ENCODE data around the gene SNRNP48.

DNA sequence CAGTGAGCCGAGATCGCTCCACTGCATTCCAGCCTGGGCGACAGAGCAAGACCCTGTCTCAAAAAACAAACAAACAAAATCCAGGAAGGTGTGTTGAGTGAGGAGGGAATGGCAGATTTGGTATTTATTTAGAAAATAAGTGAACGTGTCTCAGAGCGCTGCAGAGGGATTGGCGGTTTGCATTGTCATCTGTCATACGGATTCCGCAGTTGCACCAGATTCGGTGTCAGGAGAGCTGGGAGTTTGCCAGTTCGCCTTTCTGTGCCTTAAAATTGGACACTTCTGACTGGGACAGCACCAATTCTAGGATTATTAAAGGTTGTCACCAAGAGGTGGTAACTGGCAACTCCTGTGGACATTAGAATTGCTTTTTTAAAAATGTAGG is 912 bp downstream of the SNRNP48 start:
- TF ChIP-seq, protein P1, sequence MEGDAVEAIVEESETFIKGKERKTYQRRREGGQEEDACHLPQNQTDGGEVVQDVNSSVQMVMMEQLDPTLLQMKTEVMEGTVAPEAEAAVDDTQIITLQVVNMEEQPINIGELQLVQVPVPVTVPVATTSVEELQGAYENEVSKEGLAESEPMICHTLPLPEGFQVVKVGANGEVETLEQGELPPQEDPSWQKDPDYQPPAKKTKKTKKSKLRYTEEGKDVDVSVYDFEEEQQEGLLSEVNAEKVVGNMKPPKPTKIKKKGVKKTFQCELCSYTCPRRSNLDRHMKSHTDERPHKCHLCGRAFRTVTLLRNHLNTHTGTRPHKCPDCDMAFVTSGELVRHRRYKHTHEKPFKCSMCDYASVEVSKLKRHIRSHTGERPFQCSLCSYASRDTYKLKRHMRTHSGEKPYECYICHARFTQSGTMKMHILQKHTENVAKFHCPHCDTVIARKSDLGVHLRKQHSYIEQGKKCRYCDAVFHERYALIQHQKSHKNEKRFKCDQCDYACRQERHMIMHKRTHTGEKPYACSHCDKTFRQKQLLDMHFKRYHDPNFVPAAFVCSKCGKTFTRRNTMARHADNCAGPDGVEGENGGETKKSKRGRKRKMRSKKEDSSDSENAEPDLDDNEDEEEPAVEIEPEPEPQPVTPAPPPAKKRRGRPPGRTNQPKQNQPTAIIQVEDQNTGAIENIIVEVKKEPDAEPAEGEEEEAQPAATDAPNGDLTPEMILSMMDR (IDR thresholded peaks at IDR 0.05; ENCODE audit: poor library complexity) = no peak
- TF ChIP-seq EZH2phosphoT487 (IDR thresholded peaks at IDR 0.05; ENCODE audit: low read depth, severe bottlenecking, unreplicated experiment) (no peak), EZH2 (IDR thresholded peaks at IDR 0.05; ENCODE audit: borderline replicate concordance) (no peak)
